Measurements from ENCODE around the gene ERMAP.
"Not testable (repeated sequence)": the region's sequence is repeated elsewhere in the genome, so short reads cannot be mapped to it uniquely, and the experiment has no call there.

ERMAP gene

GRCh38 chr1:42814815-42815214 is 2.1 kb upstream of the ERMAP start:
- not testable (repeated sequence) for DNase-seq

DNA sequence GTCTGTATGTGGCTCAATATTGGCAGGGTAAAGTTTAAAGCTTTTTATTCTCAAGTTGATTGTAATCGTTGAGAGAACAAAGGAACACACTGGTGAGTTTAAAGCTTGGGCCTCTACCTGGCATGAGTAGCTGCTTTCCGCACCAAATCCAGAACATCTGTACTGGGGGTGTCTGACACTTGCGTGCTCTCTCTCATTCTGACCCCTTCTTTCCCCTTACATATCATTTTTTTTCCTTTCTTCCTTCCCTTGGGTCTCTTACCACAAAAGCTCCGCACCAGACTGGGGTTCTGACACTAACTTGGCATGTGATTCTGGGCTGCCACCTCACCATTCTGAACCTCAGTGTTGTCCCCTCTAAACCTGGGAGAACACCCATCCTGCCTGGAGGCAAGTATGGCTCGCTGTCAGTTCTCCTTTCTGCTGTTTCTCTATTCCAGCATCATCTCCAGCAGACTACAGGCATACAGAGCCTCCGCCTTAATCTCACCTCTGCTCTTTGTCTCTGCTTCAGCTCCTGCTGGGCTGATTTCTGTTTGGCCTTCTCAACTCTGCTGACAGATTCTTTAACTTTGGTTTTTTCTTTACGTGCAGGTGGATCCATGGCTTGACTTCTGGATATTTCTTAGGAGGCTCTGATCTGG is 859 bp upstream of the ERMAP start:
- peak in 1 of 2 donors; percentile 3 for DNase-seq

DNA sequence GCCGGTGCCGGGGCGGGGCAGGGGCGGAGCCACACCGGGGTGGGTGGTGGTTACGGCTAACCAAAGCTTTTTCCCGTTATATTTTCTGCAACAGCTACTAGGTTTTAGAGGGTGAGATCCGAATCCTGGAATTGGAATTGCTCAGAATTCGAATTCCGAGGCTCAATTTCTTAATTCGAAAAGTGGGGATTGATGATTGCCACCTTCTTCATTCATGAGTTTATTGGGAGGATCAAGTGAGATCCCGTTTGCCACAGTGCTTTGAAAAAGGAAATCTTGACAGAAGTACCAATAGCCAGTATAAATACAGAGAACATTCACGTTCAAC is 482 bp downstream of the ERMAP start:
- no peak for DNase-seq

- no peak for DNase-seq
These were observed 1.1 kb downstream of the ERMAP start for GRCh38 chr1:42817976-42818375.

DNA sequence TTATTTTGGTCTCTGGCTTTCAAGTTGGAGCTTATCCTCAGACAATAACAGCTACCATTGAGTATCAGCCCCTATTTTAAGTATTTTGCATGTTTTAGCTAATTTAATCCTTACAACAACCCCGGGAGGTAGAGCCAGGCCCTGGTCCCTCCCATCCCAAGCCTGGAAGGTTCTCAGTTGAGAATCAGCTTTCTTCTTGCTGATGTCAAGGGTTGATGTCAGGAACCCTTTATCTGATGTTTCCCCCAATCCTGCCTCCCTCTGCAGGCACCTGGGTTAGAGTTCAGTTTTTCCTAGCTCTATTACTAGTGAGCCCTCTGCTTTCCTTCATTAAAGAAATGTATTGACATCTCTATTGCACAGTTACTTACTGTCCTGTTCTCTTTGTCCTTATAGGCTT is 3.9 kb downstream of the ERMAP start:
- DNase-seq, result no peak

GRCh38 chr1:42821690-42822089 is 4.8 kb downstream of the ERMAP start:
- DNase-seq, result no peak

GRCh38 chr1:42822800-42823392 is 6.0 kb downstream of the ERMAP start:
- DNase-seq, result no peak

- no peak for DNase-seq
These were observed 7.6 kb downstream of the ERMAP start for GRCh38 chr1:42824481-42825035.

DNA sequence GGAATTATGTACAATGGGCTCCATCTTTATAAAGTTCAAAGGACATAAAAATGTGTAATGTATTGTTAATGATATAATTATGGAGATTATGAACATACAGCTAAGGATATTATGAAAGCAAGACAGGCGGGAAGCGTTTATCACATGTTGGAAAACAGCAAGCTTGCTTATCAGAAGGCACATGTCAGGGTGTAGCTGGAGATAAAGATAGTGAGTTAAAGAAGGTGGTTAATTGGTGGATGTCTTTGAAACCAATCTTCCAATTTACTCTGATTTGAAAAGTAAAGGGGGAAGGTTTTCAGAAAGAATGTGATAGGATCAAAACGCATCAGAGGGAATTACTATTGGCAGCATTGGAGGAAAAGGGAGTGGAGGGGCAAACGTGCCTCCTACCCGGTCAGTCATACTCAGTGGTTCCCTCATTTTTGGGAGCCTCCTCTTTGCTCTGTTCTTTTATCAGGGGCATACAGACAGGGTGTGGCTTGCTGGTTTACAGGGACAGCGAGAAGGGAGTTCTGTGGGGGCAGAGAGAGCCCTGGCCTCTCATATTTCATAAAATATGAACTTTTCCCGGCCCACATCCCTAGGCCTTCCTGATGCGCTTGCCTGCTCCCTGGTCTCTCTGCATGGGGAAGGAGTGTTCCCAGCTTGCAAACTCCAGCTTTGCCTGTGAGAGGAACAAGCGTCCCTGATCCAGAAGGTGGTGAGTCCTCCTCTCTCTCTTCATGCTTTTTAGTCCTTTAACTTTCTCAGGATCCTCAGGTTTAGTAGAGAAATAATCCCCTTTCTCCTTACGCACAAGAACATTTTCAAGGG is 8.3 kb downstream of the ERMAP start:
- no peak for DNase-seq

GRCh38 chr1:42830631-42831030 is 13.7 kb downstream of the ERMAP start:
- no peak for DNase-seq

DNA sequence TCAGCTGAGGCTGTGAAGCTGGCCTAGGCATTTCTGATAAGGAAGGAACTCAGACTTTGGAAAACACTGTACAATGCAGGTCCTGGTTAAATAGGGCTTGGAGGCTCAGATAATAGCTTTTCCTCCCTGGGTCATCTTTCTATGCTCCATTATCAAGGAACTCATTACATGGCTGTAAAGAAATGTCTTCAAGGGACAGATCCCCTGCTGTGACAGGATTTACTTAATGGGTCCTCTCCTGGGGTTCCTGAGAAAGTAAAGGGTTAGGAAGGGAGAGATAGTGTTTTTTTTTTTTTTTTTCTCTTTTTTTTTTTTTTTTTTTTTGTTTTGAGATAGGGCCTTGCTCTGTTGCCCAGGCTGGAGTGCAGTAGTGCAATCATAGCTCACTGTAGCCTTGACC is 14.4 kb downstream of the ERMAP start:
- no peak for DNase-seq

GRCh38 chr1:42832641-42833240 is 15.8 kb downstream of the ERMAP start:
- no peak for DNase-seq

DNA sequence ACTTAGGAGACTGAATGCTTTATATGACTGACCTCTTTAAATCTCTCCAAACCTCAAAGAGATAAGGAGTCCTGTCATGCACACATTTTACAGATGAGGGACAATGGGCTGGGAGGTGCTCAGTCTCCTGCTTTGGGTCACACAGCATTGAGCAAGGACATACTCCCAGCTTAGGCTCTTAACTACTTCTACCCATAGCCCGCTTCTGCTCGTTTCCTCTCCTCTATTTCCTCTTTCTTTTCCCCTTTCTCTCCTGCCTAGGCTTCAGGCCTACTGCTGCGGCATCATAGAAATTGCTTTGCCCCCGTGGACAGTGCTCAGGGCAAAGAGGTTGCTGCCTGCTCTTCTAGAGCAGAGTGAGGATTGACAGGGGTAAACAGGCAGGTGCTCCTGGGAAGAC is 17.1 kb downstream of the ERMAP start:
- DNase-seq, result no peak

GRCh38 chr1:42834803-42835202 is 17.9 kb downstream of the ERMAP start:
- no peak for DNase-seq

GRCh38 chr1:42835422-42835821 is 18.5 kb downstream of the ERMAP start:
- DNase-seq, result no peak

DNA sequence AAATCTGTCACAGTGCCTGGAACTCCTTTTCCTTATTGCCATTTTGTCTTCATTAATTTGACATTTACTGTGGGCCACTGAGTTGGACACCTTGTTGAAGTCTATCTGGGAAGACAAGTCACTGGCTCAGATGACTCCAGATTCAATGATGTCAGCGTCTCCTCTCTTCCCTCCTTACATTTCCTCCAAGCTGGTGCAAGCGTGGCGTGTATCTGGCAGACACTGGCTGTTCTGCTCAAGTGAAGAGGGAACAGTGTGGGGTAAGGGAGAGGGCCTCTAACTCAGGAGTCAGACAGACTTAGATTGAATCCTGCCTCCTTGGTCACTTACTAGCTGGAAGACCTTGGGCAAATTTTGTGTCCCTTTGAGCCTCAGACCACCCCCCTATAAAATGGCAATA is 20.8 kb downstream of the ERMAP start:
- DNase-seq, result no peak

DNA sequence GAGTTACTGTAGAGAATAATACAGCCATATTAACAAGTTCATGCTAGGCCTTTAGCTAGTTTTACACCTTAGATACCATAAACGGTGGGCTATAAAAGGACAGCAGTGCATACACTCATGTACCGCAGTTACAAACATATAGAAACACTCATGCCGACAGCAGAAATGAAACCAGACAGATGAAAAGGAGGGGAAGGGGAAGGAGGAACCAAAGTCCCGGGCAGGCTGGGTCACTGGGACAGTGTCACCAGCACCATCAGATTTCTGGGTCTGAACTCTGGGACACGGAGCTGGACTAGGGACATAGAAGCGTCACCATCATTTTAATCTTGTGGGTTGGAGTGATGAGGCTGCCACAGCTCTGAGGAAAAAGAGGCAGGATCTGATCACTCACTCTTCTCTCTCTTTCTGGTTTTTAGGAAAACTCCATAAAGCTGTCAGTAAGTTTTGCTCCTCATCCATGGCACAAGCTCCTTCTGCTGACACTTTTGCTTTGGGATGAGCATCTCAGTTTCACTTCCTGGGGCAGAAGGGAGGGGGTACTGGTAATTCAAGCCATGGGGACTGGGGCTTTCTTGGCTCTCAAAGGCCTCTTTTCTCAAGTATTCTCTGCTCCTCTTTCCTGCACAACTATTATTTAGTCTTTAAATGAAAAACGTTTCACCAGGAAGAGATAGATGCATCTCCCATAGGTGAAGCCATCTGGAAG is 21.7 kb downstream of the ERMAP start:
- DNase-seq, result no peak

GRCh38 chr1:42841010-42841409 is 24.1 kb downstream of the ERMAP start:
- no peak for DNase-seq

DNA sequence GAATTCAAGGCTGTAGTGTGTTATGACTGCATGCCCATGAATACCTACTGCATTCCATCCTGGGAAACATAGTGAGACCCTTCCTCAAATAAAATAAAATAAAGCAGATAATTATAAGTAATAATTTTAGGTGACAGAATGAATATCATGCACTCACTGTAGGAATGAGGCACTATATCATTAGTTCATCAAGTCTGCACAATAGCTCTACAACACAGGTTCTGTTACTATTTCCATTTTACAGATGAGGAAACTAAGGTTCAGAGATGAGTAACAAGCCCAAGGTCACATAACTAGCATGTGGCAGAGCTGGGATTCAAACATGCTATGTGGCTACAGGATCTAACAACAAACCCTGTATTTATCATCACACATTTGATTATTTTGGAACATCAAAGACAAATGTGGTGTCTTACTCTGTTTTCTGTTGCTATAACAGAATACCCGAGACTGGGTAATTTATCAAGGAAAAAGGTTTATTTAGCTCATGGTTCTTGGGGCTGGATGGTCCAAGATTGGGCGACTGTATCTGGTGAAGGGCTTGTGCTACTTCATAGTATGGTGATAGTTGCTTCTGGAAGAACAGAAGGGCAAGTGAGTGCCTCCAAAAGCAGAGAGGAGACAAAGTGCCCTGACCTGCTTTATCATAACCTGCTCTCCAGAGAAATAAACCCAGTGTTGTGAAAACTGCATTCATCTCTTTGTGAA is 24.7 kb downstream of the ERMAP start:
- DNase-seq, result no peak

DNA sequence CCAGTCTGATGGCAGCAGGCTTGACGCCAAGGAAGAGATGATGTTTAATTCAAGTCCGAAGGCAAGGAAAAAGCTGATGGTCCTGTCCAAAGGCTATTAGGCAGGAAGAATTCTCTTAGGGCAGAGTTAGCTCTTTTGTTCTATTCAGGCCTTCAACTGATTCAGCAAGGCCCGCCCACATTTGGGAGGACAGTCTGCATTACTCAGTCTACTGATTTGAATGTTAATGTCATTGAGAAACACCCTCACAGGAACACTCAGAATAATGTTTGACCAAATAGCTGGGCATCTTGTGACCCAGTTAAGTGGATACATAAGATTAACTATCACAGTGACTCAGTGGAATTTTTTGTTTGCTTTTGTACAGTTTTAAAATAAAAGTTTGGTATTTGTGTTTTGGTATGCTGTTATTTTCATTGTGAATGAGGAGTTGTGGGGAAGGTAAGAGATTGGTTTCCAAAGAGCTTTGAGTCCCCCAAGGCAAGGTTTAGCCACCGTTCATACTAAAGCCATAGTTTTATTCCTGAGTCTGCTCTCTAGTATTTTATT is 27.7 kb downstream of the ERMAP start:
- DNase-seq, result no peak

GRCh38 chr1:42845193-42845592 is 28.3 kb downstream of the ERMAP start:
- no peak for DNase-seq

DNA sequence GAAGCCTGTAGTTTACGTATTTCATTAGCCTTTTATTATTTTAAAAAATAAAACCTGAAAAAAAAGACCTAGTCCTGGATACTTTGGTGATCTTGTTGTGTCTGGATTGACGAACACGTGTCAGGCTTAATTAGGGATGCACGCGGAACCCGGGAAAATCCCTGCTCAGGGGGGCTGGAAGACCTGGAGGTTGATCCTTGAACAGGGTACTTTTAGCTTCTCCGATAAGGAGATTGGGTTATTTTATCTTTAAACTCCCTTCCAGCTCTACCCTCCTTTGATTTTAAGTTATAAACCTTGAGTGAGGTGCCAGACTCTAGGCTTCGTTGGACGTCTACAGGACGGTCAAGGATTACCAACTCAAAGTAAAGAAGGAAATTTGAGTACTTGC is 28.9 kb downstream of the ERMAP start:
- DNase-seq, result no peak
